ENCODE data around the gene CHST2.

Gene CHST2

DNA sequence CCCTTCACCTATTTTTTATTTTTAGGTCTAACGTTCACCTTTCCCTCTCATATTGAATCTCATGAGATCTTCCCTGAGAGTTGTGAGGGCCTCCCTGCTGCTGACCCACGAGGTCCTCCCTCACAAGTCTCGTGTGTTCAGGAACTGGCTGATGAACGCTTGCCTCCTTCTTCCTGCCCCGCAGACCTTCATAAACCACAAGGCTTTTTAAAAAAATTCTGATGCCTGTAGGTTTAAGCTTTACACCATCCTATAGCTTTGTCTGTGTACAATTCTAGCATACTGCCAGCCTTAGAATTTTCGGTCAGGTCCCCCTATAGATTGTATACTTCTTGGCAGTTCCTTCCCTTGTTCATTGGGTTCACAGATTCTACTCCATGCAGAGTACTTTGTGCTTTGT lies 50.5 kb downstream of the CHST2 start:
- H3K4me3 ChIP-seq (ENCODE audit: low read length) = no peak overlapping the region
- peaks cover 14% of the 10 kb centered on the region for H3K4me1 ChIP-seq (ENCODE audit: insufficient read depth, low read length)
- H3K27me3 ChIP-seq (ENCODE audit: insufficient read depth, low read length) = no peaks in the 10 kb centered on the region
- peaks cover 1% of the 10 kb centered on the region for H3K9me3 ChIP-seq (ENCODE audit: low read length)
- no peaks in the 10 kb centered on the region for H3K36me3 ChIP-seq (ENCODE audit: insufficient read depth, low read length)
- H2AFZ ChIP-seq (ENCODE audit: low read depth, low read length) = no peak overlapping the region

DNA sequence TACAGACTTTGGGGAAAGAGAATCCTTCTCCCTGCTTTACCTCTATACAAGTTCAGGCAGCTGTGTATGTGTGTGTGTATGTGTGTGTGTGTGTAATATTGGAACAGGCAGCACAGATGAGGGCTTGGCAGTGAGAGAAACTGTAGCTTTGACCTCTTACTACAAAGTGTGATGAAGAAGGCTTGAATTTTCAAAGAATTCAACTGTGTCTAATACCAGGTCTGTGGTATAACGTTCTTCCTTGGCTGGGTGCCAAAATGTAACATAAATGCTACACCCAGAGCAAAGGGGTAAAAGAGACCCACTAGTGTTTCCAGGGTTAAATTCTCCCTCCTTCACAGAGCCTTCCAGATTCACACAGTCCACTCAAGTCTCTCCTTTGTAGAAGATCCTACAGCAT lies 51.1 kb downstream of the CHST2 start:
- Histone ChIP-seq H2AFZ (ENCODE audit: low read depth, low read length) (peak overlapping the region; percentile 60), H3K4me3 (ENCODE audit: low read length) (no peak overlapping the region)

DNA sequence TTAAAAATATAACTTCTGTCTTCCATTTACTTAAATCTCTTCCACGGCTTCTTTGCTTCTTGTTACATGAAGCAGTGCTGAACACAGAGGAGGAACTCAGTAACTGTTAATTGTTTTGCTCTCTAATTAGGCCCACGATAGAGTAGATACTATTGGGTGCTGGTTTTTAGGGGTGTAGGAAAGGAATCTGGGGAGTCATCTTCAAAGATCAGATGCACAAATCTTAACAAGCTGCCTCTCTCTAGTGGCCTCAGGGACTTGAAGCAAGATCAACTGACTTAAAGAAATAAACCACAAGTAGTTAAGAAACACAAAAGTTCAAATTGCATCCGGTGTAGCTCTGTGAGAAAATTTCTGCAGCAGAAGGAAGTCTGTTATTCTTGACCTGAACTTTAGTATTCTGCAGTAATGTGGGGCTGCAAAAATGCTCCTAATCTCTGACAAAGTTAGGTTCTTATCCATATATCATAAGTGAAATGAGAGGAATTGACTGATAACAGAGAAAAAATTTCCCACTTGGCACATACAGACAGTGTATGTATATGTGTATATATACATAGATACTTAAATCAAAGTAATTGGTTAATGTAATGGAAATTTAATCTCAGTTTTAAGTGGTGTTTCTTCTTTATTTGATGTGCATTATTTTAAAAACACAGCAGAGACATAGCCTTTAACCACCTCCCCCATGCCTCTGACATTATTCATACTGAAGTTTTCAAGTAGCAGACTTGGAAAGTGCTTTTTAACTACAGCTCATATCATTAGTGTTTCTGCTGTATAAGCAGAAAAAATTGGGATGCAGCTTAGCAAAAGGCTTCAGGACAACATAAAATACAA lies 51.8 kb downstream of the CHST2 start:
- no peak overlapping the region for H3K4me3 ChIP-seq (ENCODE audit: low read length)
- H3K9me3 ChIP-seq (ENCODE audit: low read length) = peaks cover 3% of the 10 kb centered on the region
- peaks cover 14% of the 10 kb centered on the region for H3K4me1 ChIP-seq (ENCODE audit: insufficient read depth, low read length)
- H3K27me3 ChIP-seq (ENCODE audit: insufficient read depth, low read length) = no peaks in the 10 kb centered on the region
- H3K36me3 ChIP-seq (ENCODE audit: insufficient read depth, low read length) = no peaks in the 10 kb centered on the region
- peak overlapping the region; percentile 60 for H2AFZ ChIP-seq (ENCODE audit: low read depth, low read length)

More for the DNA sequence above, 51.1 kb downstream of the CHST2 start:
- Histone ChIP-seq H3K36me3 (ENCODE audit: insufficient read depth, low read length) (no peaks in the 10 kb centered on the region), H3K27me3 (ENCODE audit: insufficient read depth, low read length) (no peaks in the 10 kb centered on the region), H3K4me1 (ENCODE audit: insufficient read depth, low read length) (peaks cover 14% of the 10 kb centered on the region), H3K9me3 (ENCODE audit: low read length) (peaks cover 3% of the 10 kb centered on the region)

DNA sequence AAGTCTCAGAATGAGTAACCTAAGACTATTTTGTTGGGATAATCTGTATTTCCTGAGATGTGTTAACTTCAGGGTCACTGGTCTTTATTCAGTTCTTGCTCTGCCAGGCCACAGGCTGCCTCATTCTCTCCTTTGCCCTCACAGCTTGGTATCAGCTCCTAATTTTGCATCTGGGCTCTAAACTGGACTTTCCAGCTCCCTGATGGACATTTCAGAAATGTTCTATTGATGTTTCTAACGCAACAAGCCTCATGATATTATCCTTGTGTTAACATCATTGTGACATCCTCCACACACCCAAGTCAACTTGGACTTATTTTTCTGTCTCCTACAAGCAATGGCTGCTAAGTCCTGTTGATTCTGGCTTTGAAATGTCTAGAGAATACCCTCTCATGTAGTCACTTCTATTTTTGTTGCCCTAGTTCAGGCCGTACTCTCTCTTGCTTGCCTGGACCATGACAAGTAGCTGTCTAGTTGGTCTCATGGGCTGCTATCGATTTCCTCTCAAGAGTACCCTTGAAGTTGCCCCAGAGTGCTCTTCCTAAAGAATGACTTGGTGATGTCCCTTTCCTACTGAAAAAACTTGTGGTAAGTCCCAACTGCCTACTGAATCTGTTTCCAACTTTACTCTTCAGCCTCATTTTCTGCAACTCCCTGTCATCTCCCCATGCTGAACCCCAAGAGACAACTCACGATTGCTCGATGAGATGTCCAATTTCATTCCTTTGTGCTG lies 52.7 kb downstream of the CHST2 start:
- Histone ChIP-seq H3K36me3 (ENCODE audit: insufficient read depth, low read length) (no peaks in the 10 kb centered on the region), H3K4me3 (ENCODE audit: low read length) (no peak overlapping the region), H3K9me3 (ENCODE audit: low read length) (peaks cover 3% of the 10 kb centered on the region), H2AFZ (ENCODE audit: low read depth, low read length) (no peak overlapping the region), H3K27me3 (ENCODE audit: insufficient read depth, low read length) (no peaks in the 10 kb centered on the region), H3K4me1 (ENCODE audit: insufficient read depth, low read length) (peaks cover 14% of the 10 kb centered on the region)

DNA sequence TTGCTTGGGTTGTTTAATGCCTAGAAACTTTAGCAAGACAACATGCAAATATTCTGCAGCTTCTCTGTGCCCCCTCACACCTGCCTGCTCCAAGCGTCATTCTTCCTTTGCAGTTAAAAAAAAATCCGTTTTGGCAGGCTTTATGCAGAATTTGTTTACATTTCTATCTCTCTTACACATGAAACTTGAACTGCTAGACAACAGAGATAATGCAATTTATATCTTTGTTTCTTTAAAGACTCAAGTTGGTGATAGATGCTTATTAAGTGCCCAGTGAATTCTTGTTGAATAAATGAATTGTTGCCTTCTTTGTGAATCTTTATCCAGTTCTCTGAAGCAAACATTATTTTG lies 53.2 kb downstream of the CHST2 start:
- Histone ChIP-seq H3K4me1 (ENCODE audit: insufficient read depth, low read length) (peaks cover 14% of the 10 kb centered on the region), H2AFZ (ENCODE audit: low read depth, low read length) (no peak overlapping the region), H3K36me3 (ENCODE audit: insufficient read depth, low read length) (no peaks in the 10 kb centered on the region), H3K27me3 (ENCODE audit: insufficient read depth, low read length) (no peaks in the 10 kb centered on the region), H3K4me3 (ENCODE audit: low read length) (no peak overlapping the region), H3K9me3 (ENCODE audit: low read length) (peaks cover 3% of the 10 kb centered on the region)

DNA sequence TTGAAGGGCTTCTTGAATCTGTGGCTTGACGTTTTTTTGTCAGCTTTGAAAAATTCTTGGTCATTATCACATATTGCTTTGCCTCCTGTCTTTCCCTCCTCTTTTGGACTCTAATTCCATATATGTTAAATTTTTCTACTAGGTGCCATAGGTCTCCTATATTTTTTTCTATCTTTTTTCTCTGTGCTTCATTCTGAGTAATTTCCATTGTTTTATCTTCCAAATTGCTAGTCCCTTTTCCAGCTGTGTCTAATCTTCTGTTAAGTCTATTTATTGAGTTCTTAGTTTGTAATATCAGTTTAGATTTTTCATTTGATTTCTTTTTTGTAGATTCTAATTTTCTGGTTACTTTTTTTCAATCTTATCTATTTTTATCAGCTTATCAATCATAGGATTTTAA lies 53.7 kb downstream of the CHST2 start:
- no peak overlapping the region for H2AFZ ChIP-seq (ENCODE audit: low read depth, low read length)
- no peaks in the 10 kb centered on the region for H3K36me3 ChIP-seq (ENCODE audit: insufficient read depth, low read length)
- no peaks in the 10 kb centered on the region for H3K27me3 ChIP-seq (ENCODE audit: insufficient read depth, low read length)

More for the DNA sequence above, 53.7 kb downstream of the CHST2 start:
- peaks cover 14% of the 10 kb centered on the region for H3K4me1 ChIP-seq (ENCODE audit: insufficient read depth, low read length)
- peaks cover 3% of the 10 kb centered on the region for H3K9me3 ChIP-seq (ENCODE audit: low read length)
- no peak overlapping the region for H3K4me3 ChIP-seq (ENCODE audit: low read length)
